DMS53 treated with DMSO at 0.1 percent for 48 hours (cell line): ENCODE measurements around the gene LMF1.

ENCODE experiments used
- DNase-seq: peaks from one replicate; lab custom pipeline; 2025; ENCODE audit not compliant: unreplicated experiment; lab: John Stamatoyannopoulos, UW

The LMF1 gene

GRCh38 chr16:914440-914839, 56.3 kb downstream of the LMF1 start:
- no peak for DNase-seq

DNA sequence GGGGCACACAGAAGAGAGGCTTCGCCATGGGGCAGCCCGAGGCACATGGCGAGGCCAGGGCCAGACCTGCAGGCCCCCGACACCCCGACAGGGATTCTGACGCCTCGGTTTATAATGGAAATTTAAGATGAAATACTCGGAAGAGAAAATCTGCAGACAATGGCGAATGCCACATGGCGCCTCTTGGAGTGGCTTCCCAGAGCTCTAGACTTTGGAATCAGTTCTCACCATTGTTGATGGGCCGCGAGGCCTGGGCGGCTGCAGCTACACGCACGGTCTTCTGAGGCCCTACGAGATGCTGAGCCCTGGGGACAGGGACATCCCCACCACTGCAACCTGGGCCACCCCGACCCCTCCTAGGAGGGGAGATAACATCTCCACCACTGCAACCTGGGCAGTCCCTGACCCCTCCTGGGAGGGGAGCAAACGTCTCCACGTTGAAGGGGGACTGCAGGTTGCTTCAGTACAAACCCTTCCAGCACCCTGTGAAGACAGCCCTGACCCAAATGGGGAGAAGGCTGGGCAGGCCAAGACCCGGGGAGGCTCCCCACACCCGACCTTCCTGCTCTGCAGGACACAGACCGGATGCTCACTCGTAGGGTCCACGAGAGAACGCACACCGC, 56.9 kb downstream of the LMF1 start:
- DNase-seq = no peak

DNA sequence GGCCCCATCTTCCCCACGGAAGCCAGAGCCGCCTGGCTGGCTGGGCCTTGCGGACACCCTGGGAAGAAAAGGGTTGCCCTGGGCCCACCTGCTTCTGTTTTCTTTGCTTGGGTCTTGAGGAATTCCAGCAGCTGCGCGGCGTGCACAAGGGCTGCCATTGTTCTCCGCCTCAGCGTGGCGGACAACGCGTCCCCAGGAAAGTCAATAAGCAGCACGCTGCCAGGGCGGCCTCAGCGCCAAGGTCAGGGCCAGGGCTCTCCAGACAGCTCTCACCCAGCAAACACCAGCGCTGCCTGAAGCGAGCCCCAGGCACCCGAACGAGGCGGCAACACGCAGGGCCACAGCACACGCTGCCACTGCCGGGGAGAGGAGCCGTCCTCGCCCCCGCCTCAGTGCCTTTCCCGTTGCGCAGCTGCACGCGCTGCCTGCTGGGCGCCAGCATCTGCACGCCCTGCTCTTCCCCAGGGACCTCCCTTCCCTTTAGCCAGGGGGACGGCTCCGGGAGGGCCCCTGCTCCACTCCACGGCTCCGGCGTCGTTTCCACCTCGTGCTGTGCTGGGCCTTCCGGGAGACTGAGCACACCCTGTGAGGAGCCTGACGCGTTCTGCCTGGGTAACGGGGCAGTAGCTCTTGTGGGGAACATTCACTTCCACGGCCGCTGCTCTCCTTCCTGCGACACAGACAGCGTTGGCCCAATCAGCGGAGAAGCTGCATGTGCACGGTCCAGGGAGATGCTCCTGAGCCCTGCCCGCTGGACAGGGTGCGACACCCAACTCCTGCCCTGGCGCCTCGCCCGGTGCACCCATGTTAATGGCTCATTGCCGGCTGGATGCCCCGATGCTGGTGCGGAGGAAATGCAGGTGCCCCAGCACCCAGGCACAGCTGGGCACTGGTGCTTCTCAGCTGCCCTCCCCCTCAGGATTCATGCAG, 57.8 kb downstream of the LMF1 start:
- DNase-seq = no peak

GRCh38 chr16:912322-912683, 58.5 kb downstream of the LMF1 start:
- no peak for DNase-seq

DNA sequence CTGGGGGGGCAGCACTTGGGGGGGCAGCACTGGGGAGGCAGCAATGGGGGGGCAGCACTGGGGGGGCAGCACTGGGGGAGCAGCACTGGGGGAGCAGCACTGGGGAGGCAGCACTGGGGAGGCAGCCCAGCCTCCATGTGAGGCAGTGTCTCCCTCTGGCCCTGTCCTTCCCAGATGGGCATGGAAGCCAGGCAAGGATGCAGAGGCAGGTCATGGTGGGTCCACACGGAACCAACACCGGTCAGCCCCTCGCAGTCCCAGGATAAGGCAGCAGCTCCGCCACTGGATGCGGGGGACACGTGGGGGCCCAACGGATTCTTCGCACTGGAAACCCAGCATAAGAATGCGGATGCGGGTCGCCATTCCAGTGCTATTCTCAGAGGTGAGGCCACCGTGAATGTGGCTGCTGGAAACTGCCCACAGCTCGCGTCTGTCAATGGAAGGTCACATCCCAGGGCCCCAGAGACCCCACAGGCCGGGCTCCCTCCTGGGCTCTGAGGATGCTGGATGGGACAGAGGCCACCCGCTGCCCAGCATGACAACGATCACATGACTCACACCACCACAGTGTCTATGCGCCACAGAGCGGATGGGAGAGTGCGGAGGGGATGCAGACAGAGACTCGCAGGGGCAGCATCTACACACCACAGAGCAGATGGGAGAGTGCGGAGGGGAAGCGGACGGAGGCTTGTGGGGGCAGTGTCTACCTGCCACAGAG, 59.0 kb downstream of the LMF1 start:
- DNase-seq = no peak

DNA sequence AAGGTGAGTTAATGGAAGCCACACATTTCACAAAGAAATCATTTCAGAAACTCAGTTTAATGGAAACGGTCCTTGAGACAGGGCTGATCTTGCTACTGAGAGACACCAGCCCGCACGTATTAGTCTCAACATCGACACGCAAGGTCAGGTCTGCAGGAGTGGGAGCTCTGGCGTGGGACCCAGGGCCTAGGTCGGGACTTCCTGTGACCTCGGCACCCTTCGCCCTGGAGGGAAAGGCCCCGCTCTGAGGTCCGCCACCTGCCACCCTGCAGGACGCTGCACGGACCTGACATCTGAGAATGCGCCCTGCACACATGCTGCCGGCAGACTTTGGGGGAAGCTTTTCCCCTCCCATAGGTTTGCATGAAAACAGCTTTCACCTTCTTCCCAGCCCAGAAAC, 59.7 kb downstream of the LMF1 start:
- DNase-seq = no peak

- no peak for DNase-seq
Observed at GRCh38 chr16:910181-910580, 60.6 kb downstream of the LMF1 start.

DNA sequence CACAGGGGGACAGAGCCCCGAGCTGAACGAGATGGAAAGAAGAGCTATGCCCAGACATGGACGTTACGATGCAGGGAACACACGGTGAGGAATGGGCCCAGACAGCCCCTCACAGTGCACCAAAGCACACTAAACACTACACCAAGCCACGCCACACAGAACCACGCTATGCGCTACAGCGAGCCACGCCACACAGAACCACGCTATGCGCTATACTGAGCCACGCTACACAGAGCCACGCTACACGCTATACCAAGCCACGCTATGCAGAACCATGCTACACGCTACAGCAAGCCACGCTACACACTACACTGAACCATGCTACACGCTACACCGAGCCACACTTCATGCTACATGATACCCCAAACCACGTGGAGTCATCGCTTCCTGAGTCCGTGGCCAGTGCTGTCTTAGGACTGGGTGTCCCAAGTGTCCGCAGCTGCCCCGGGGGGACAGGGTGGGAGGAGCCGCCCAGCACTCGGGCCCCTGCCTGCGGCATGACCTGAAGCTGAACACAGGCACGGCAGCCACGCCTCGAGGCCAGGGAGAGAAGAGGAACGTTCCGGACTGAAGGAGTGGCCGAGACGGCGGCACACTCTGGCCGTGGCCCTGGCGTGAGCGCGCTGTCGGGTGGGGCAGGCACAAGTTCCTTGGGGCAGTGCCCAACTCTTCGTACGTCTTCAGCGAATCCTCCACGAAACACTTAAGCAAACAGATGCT, 61.3 kb downstream of the LMF1 start:
- no peak for DNase-seq

GRCh38 chr16:908526-909155, 62.1 kb downstream of the LMF1 start:
- DNase-seq = no peak

DNA sequence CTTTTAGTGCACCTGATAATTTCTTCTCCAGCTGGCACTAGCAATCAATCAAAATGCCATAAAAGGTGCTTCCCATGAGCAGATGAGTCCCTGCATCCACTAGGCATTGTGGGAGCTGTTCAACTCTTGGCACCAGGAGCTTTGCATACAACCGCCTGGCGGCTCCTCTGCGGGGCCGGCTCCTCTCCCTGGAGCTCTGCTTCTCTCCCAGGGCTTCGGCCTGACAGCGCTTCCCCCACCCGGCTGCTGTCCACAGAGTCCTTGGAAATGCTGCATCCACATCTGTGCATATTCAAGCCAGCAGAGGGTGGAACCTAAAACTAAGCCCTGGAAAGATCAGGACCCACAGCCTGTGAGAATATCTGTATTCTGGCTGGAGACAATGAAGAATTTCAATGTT, 62.9 kb downstream of the LMF1 start:
- DNase-seq = no peak

GRCh38 chr16:907361-907760, 63.4 kb downstream of the LMF1 start:
- DNase-seq = no peak

DNA sequence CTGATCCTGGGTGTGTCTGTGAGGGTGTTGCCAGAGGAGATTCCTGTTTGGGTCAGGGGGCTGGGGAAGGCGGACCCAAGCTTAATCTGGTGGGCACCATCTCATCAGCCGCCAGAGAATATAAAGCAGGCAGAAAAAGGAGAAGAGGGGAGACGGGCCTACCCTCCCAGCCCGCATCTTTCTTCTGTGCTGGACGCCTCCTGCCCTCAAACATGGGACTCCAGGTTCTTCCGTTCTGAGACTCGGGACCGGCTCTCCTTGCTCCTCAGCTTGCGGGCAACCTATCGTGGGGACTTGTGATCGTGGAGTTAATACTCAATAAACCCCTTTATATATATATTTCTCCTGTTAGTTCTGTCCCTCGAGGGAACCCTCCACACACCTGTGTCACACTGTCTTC, 64.5 kb downstream of the LMF1 start:
- DNase-seq = no peak

DNA sequence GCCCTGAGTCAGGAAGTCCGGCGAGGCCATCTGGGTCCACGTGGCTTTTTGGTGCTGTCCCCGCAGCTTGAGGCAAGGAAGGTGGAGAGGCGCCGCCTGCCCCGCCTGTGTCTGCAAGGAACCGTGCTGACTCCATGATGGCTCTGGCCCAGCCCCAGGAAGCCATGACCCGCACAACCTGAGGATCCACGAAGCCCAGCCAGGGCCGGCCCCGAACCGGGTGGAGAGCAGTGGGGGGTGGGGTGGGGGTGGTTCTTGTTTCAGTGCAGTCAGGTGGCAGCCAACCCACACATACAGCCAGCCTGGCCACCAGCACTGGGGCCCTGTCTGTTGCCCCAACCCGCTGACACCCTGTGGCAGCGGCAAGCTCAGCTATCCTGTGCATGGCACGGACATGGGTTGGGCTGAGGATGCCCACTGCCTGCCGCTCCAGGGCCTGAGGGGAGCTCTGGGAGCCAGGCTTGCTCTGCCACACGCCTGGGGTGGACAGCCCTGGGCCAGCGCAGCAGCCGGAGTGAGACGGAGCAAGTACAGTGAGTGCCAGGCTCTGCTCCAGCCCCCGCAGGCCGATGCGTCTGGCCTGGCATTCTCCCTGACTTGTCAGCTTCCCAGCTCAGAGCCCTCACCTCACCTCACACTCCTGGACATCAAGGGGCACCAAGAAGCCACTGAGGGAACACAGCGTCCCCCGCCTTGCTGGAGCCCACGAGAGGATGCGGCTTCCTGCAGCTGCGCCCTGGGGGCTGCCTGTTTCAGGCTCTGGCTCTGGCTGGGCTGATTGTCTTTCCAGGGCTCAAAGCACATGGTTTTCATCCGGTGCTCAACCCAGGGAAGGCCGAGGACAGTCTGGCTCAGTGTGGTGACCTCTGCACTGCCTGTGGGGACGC, 68.8 kb downstream of the LMF1 start:
- no peak for DNase-seq

DNA sequence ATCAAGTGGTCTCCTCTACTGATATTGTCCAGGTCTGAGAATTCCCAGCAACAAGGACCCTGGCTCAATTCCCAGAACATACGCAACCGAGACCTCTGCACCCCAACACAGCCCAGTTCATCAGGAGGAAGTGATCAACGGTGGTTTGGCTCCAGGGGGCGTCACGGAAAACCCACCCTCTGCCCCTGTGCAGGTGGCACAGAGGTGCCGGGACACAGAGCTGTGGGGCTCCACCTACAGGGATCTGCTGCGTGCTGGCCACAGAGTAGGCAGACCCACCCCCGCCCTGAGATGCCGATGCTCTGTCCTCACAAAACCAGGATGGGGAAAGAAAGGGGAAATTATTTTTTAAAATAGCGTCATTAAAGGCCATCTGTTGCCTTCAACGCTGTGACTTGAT, 69.6 kb downstream of the LMF1 start:
- no peak for DNase-seq

DNA sequence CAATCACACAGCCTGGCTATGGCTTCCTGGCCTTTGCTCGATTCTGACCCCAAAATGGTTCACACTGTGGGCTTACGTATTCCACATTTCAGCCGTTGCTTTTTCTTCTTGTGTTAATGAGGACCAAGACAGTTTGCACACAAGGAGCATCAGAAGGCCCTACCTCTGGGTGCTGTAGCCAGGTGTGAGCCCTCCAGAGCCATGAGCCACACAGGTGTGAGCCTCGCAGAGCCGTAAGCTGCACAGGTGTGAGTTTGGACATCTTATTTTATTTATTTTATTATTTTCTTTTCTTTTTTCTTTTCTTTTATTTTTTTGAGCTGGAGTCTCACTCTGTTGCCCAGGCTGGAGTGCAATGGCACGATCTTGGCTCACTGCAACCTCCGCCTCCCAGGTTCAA, 70.6 kb downstream of the LMF1 start:
- no peak for DNase-seq

- DNase-seq = no peak
Observed at GRCh38 chr16:899683-900060, 71.1 kb downstream of the LMF1 start.

DNA sequence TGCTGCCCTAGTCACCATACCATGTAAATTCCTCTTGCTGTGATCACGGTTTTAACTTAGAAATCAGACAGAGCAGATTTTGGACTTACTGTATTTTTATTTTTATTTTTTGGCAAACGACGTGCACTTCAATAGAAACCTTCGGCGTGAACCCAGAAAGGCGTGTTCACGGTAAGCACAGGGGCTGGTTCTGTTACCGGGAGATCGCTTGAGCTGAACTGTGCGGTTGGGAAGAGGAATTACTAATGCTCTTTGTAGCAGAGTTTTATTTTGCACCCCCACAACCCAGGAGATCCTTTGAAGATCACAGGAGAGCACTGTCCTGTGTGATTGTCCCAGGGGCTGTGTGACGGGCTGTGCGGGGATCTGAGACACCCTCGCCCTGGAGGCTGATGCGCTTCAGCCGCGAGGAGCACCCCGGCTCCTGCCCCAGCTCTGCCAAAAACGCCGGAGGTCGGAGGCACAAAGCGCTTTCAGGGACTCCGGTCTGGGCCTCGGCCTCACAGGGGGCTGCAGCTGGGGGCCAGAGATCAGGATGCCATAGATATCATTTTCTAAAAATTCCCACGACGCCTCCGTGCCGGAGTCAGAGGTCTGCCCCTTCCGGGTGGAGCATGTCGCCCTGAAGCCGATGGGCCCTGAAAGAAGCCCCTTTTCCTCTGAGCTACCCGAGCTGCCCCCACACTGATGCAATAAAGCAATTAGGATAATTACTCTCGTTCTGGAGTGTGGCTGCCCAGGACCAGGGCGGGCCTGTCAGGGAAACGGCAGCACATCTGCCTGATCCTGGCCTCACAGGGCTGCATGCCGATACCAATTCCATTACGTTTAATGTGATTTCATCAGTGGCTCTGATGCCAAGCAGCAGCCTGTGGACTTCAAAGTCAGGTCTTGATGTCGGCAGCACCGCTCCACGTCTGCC, 71.8 kb downstream of the LMF1 start:
- no peak for DNase-seq

GRCh38 chr16:898216-898615, 72.6 kb downstream of the LMF1 start:
- no peak for DNase-seq

DNA sequence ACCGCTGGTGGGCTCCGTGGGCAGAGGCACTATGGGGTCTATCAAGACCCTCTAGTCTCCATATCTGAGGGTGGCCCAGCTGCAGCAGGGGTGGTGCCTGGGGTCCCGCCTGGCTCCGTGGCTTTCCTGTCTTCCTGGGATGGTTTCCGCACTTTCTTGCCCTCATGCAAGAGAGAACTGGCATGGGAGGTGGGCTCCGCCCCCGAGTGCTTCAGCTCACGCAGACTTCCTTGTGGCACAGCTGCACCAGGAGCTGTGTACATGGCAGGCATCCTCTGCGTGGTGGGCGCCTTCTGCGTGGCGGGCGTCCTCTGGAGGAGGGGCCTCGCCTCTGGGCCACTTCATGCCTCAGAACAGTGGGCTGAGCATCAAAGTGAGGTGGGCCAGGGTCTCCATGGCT, 73.1 kb downstream of the LMF1 start:
- no peak for DNase-seq
